HCT116 (cell line): ENCODE measurements around the gene PRPF39.

Experiments
- EZH2 ChIP-seq: fragments of 200-600 bp; sonication (generic); IDR thresholded peaks from 2 replicates; pipeline ENCODE4 v1.6.1; 2017; ENCODE audit warnings: antibody characterized with exemption, mixed run types
- EZH2phosphoT487 ChIP-seq: fragments of 200-600 bp; IDR thresholded peaks from 2 replicates; pipeline ENCODE4 v1.6.1; 2018; ENCODE audit warnings: antibody characterized with exemption, borderline replicate concordance
- POLR2A ChIP-seq: IDR thresholded peaks from 2 replicates; pipeline ENCODE4 v1.7.0; 2011; ENCODE audit warnings: borderline replicate concordance; ENCODE audit not compliant: insufficient read depth, insufficient read length; ENCODE audit errors: extremely low read depth
- POLR2AphosphoS5 ChIP-seq: IDR thresholded peaks from 2 replicates; pipeline ENCODE4 v1.6.1; 2011; ENCODE audit warnings: mild to moderate bottlenecking, low read depth, low read length, moderate library complexity
- TF ChIP-seq, protein P1 (sequence below), 3 experiments: fragments of 200-600 bp in 1 of 3; sonication (generic) in 1 of 3; IDR thresholded peaks in 2 of 3; conservative IDR thresholded peaks in 1 of 3; 2 replicates each; pipeline ENCODE4 v1.5.1; 2012 to 2017; ENCODE audit warnings: low read depth in 2 of 3, low read length in 2 of 3, antibody characterized with exemption in 1 of 3, borderline replicate concordance in 1 of 3, control low read depth in 1 of 3, mild to moderate bottlenecking in 1 of 3, mixed read lengths in 1 of 3, mixed run types in 1 of 3, moderate library complexity in 1 of 3; ENCODE audit not compliant: insufficient read depth in 1 of 3

DNA sequence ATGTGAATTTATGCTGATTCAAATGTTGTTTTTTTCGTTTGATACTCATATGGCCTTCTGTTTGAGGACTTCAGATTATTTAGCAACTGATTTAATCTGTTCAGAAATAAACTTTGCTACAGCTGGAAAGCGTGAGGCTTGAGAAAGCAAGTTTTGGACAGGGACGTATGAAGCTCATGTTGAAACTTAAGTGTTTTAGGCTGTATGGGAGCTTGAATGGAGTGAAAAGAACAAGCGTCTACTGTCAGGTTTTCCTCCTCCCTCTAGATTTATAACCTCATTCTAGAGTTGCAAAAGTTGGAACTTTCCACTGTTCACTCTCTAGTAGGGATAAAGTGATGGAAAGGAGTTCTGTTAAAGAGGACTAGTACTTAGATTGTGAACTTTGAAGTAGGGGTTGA lies 1.0 kb downstream of the PRPF39 start:
- TF ChIP-seq, protein P1, sequence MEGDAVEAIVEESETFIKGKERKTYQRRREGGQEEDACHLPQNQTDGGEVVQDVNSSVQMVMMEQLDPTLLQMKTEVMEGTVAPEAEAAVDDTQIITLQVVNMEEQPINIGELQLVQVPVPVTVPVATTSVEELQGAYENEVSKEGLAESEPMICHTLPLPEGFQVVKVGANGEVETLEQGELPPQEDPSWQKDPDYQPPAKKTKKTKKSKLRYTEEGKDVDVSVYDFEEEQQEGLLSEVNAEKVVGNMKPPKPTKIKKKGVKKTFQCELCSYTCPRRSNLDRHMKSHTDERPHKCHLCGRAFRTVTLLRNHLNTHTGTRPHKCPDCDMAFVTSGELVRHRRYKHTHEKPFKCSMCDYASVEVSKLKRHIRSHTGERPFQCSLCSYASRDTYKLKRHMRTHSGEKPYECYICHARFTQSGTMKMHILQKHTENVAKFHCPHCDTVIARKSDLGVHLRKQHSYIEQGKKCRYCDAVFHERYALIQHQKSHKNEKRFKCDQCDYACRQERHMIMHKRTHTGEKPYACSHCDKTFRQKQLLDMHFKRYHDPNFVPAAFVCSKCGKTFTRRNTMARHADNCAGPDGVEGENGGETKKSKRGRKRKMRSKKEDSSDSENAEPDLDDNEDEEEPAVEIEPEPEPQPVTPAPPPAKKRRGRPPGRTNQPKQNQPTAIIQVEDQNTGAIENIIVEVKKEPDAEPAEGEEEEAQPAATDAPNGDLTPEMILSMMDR (IDR thresholded peaks at IDR 0.05 in 2 of 3, conservative IDR thresholded peaks at IDR 0.05 in 1 of 3; ENCODE audit: borderline replicate concordance in 1 of 3, insufficient read depth in 1 of 3, low read depth in 2 of 3, low read length in 2 of 3), result no peak
- TF ChIP-seq POLR2AphosphoS5 (no peak), EZH2phosphoT487 (no peak), POLR2A (no peak), EZH2 (no peak)
